Astrocyte (in vitro differentiated cells and primary cell): ENCODE measurements around the gene PTCD2. TPM values are rescaled to one million over a fixed set of nuclear protein-coding genes. Genes with fewer than 3 reads are reported as not detected.
A peak's percentile ranks its signal among the peaks of the same experiment; 100 is the strongest.

Experiments
- DNase-seq: peaks from one replicate; pipeline ENCODE4 v3.0.0-alpha.2; 2010; ENCODE audit warnings: low read depth
- FAIRE-seq: peaks from 2 replicates; lab custom pipeline; 2011; peaks lifted over from hg19 to GRCh38; lab: Jason Lieb, UNC
- H2AFZ ChIP-seq: 2 replicates; pipeline ENCODE4 v1.6.0; 2012; ENCODE audit warnings: low read depth, low read length, inconsistent platforms
- H3K27ac ChIP-seq: 2 replicates; pipeline ENCODE4 v1.5.1; 2011; ENCODE audit warnings: low read depth, low read length, inconsistent platforms
- H3K27me3 ChIP-seq: 2 replicates; pipeline ENCODE4 v1.6.0; 2011; ENCODE audit warnings: low read length, inconsistent platforms; ENCODE audit not compliant: insufficient read depth
- H3K36me3 ChIP-seq: 2 replicates; pipeline ENCODE4 v1.5.1; 2011; ENCODE audit warnings: low read length, inconsistent platforms; ENCODE audit not compliant: insufficient read depth
- H3K4me1 ChIP-seq: 2 replicates; pipeline ENCODE4 v1.5.1; 2011; ENCODE audit warnings: low read length, inconsistent platforms; ENCODE audit not compliant: insufficient read depth
- H3K4me2 ChIP-seq: 2 replicates; pipeline ENCODE4 v1.6.0; 2012; ENCODE audit warnings: low read length, inconsistent platforms
- H3K4me3 ChIP-seq: 2 replicates; pipeline ENCODE4 v1.5.1; 2011; ENCODE audit warnings: low read depth, mild to moderate bottlenecking, low read length, inconsistent platforms; ENCODE audit not compliant: insufficient read depth
- H3K79me2 ChIP-seq: 2 replicates; pipeline ENCODE4 v1.6.0; 2012; ENCODE audit warnings: mild to moderate bottlenecking, low read length, inconsistent platforms; ENCODE audit not compliant: insufficient read depth
- H3K9ac ChIP-seq: 2 replicates; pipeline ENCODE4 v1.6.0; 2012; ENCODE audit warnings: mild to moderate bottlenecking, low read length, inconsistent platforms
- H3K9me3 ChIP-seq: 2 replicates; pipeline ENCODE4 v1.5.1; 2012; ENCODE audit warnings: low read depth, mild to moderate bottlenecking, low read length, inconsistent platforms; ENCODE audit not compliant: insufficient read depth
- H4K20me1 ChIP-seq: 2 replicates; pipeline ENCODE4 v1.6.0; 2012; ENCODE audit warnings: low read length, inconsistent platforms; ENCODE audit not compliant: insufficient read depth
- H3K27ac Mint-ChIP-seq: one replicate; pipeline ENCODE4 v1.8.0; 2021; ENCODE audit warnings: mild to moderate bottlenecking, mixed read lengths; ENCODE audit not compliant: unreplicated experiment
- H3K27me3 Mint-ChIP-seq: one replicate; pipeline ENCODE4 v1.8.0; 2021; ENCODE audit warnings: low read depth, mixed read lengths; ENCODE audit not compliant: unreplicated experiment
- H3K36me3 Mint-ChIP-seq: one replicate; pipeline ENCODE4 v1.8.0; 2021; ENCODE audit warnings: low read depth, mixed read lengths; ENCODE audit not compliant: unreplicated experiment
- H3K4me1 Mint-ChIP-seq: one replicate; pipeline ENCODE4 v1.8.0; 2021; ENCODE audit warnings: low read depth, mixed read lengths; ENCODE audit not compliant: unreplicated experiment
- H3K4me3 Mint-ChIP-seq: one replicate; pipeline ENCODE4 v1.8.0; 2021; ENCODE audit warnings: mild to moderate bottlenecking, moderate library complexity, mixed read lengths; ENCODE audit not compliant: unreplicated experiment
- H3K9me3 Mint-ChIP-seq: one replicate; pipeline ENCODE4 v1.8.0; 2021; ENCODE audit warnings: mild to moderate bottlenecking, mixed read lengths; ENCODE audit not compliant: unreplicated experiment
- CTCF ChIP-seq: IDR thresholded peaks from 2 replicates; pipeline ENCODE4 v1.5.1; 2011; ENCODE audit warnings: low read depth, mild to moderate bottlenecking, inconsistent platforms, low read length, moderate library complexity; ENCODE audit not compliant: insufficient read depth
- EZH2 ChIP-seq: IDR thresholded peaks from 2 replicates; pipeline ENCODE4 v1.6.1; 2012; ENCODE audit warnings: mild to moderate bottlenecking, low read length, inconsistent platforms; ENCODE audit not compliant: insufficient read depth
- total RNA-seq: library from RNA; stranded (reverse); gene quantifications from 2 replicates; pipeline ENCODE4 v1.2.1, GENCODE V29; 2021

PTCD2 gene
- total RNA-seq, 1 donor from 2014 or later = 11.4 TPM

DNA sequence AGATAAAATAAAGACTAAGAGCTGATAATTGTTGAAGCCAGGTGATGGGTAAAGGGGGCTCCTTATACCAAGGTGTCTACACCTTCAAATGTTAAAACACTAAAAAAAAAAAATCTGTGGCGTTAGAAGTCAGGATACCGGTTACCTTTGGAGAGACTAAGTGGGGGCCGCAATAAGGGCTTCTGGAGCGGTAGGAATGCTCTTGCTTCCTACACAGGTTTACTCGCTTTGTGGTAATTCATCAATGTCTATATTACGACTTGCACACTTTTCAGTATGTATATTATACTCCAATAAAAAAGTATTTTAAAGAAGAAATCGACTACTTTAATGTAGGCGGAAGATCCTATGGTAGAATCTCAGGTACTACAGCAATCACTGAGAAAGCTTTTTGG is 12.6 kb upstream of the PTCD2 start:
- Histone ChIP-seq H3K9ac (peak overlapping the region; percentile 90), H2AFZ (peak overlapping the region; percentile 86), H3K4me3 (peak overlapping the region; percentile 70), H3K36me3 (peaks cover 7% of the 10 kb centered on the region), H3K27ac (peak overlapping the region; percentile 90), H3K79me2 (peaks cover 48% of the 10 kb centered on the region), H3K4me1 (no peaks in the 10 kb centered on the region), H3K9me3 (no peaks in the 10 kb centered on the region), H4K20me1 (no peaks in the 10 kb centered on the region), H3K27me3 (no peaks in the 10 kb centered on the region), H3K4me2 (peak overlapping the region; percentile 84)
- no peak for FAIRE-seq
- Mint-ChIP-seq H3K4me3 (peak overlapping the region; percentile 86), H3K27ac (peak overlapping the region; percentile 93), H3K36me3 (no peaks in the 10 kb centered on the region), H3K4me1 (peaks cover 11% of the 10 kb centered on the region), H3K27me3 (no peaks in the 10 kb centered on the region), H3K9me3 (no peaks in the 10 kb centered on the region)
- DNase-seq = no peak
- no peak for TF ChIP-seq CTCF
- no peak for TF ChIP-seq EZH2

- Mint-ChIP-seq H3K4me1 (peaks cover 11% of the 10 kb centered on the region), H3K36me3 (no peaks in the 10 kb centered on the region), H3K27me3 (no peaks in the 10 kb centered on the region), H3K9me3 (no peaks in the 10 kb centered on the region), H3K27ac (peak overlapping the region; percentile 93), H3K4me3 (peak overlapping the region; percentile 86)
- Histone ChIP-seq H3K4me2 (peak overlapping the region; percentile 84), H3K27me3 (no peaks in the 10 kb centered on the region), H3K4me3 (peak overlapping the region; percentile 70), H3K27ac (peak overlapping the region; percentile 90), H2AFZ (peak overlapping the region; percentile 86), H4K20me1 (no peaks in the 10 kb centered on the region), H3K9ac (peak overlapping the region; percentile 90), H3K79me2 (peaks cover 47% of the 10 kb centered on the region), H3K4me1 (no peaks in the 10 kb centered on the region), H3K9me3 (no peaks in the 10 kb centered on the region), H3K36me3 (peaks cover 7% of the 10 kb centered on the region)
- peak; percentile 69 for TF ChIP-seq CTCF
- TF ChIP-seq EZH2 = no peak
- peak; percentile 96 for DNase-seq
- FAIRE-seq = no peak
Measured at GRCh38 chr5:72307968-72308852, 12.0 kb upstream of the PTCD2 start.

GRCh38 chr5:72308853-72309191 is 11.4 kb upstream of the PTCD2 start:
- peaks cover 48% of the 10 kb centered on the region for H3K79me2 ChIP-seq
- H3K36me3 Mint-ChIP-seq = no peaks in the 10 kb centered on the region
- no peaks in the 10 kb centered on the region for H3K9me3 Mint-ChIP-seq
- DNase-seq (no peak), FAIRE-seq (no peak)
- H3K9me3 ChIP-seq = no peaks in the 10 kb centered on the region
- H4K20me1 ChIP-seq = no peaks in the 10 kb centered on the region
- H2AFZ ChIP-seq = peak overlapping the region; percentile 65
- H3K27ac ChIP-seq = peak overlapping the region; percentile 25
- no peaks in the 10 kb centered on the region for H3K4me1 ChIP-seq
- H3K4me3 ChIP-seq = no peak overlapping the region
- no peaks in the 10 kb centered on the region for H3K27me3 ChIP-seq
- peak overlapping the region; percentile 56 for H3K9ac ChIP-seq
- H3K4me2 ChIP-seq = peak overlapping the region; percentile 84
- TF ChIP-seq CTCF (no peak), EZH2 (no peak)
- no peaks in the 10 kb centered on the region for H3K27me3 Mint-ChIP-seq
- H3K27ac Mint-ChIP-seq = peak overlapping the region; percentile 73
- no peak overlapping the region for H3K4me3 Mint-ChIP-seq
- peaks cover 7% of the 10 kb centered on the region for H3K36me3 ChIP-seq
- peaks cover 11% of the 10 kb centered on the region for H3K4me1 Mint-ChIP-seq
